ENCODE measurements around the gene USP14. TPM values are rescaled to one million over a fixed set of nuclear protein-coding genes. Genes with fewer than 3 reads are reported as not detected.

USP14 gene
- total and polyA plus RNA-seq, 2 of the 8 experiments (the other 6 are each of a cell fraction or from before 2014, with no cell fraction given): 14.8 to 91.1 TPM

DNA sequence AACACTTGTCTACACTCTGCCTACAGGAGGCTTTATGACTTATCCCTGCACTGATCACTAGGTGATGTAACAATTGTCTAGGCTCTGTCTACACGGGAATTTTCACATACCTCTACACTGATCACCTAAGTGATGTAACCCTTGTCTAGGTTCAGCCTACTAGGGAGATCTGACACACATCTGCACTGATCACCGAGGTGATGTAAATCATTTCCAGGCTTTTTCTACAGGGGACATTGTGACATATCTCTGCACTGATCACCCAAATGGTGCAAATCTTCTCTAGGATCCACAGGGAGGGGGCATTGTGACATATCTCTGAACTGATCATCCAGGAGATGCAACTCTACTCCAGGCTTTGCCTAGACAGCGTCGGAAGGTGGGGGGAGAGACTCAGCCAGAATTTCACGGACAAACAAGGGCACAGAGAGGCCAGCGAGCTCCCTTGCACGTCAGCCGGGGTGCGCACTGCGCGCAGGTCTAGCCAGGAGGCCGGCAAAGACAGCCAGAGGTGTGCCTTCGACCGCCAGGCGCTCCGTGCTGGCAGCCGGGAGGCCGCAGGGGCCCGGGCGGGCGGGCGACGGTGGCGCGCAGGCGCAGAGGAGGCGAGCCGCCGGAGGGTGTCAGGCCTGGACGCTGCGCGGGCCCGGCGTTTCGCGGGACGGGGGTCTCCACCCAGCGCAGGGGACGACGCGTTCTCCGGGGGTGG is 46.9 kb upstream of the USP14 start:
- Histone ChIP-seq H3K9ac (replicated peaks in 1 of 4; ENCODE audit: extremely low read depth in 1 of 4, low read depth in 3 of 4, low read length in 3 of 4) (peak overlapping the region in 1 of 4 experiments; percentile 6; a peak in 1 of 7 replicates), H3K23ac (ENCODE audit: insufficient read length) (no peak overlapping the region), H3K4me3 (ENCODE audit: extremely low read depth in 1 of 4, insufficient read depth in 2 of 4, low read depth in 3 of 4, low read length in 4 of 4) (peak overlapping the region; percentile 17 to 58 (median 35); a peak in 6 of 8 replicates), H3K27me3 (replicated peaks in 1 of 4; ENCODE audit: control insufficient read depth in 3 of 4, extremely low read depth in 1 of 4, insufficient read depth in 3 of 4, low read length in 3 of 4) (no peaks in the 10 kb centered on the region), H3K36me3 (ENCODE audit: control insufficient read depth in 2 of 4, insufficient read depth in 4 of 4, low read length in 3 of 4) (peaks cover 0 to 3% (median 0%) of the 10 kb centered on the region in 4 experiments; a peak in 1 of 8 replicates), H4K20me1 (replicated peaks in 1 of 2; ENCODE audit: control insufficient read depth in 1 of 2, insufficient read depth in 2 of 2, low read length in 2 of 2) (no peaks in the 10 kb centered on the region), H3K79me1 (ENCODE audit: low read depth, low read length) (no peaks in the 10 kb centered on the region), H2BK5ac (ENCODE audit: low read depth, low read length) (no peak overlapping the region), H4K5ac (ENCODE audit: insufficient read length, low read depth, low read length) (no peak overlapping the region), H3K56ac (replicated peaks; ENCODE audit: insufficient read length, low read depth, low read length) (no peak overlapping the region), H2AFZ (ENCODE audit: low read length) (no peak overlapping the region), H3K18ac (ENCODE audit: extremely low read depth, low read length) (no peak overlapping the region), H3K4me1 (replicated peaks in 1 of 4; ENCODE audit: control insufficient read depth in 3 of 4, insufficient read depth in 4 of 4, low read length in 3 of 4) (peaks cover 0 to 4% (median 0%) of the 10 kb centered on the region in 4 experiments; a peak in 1 of 7 replicates), H2BK120ac (replicated peaks; ENCODE audit: low read depth, low read length) (no peak overlapping the region), H2BK20ac (ENCODE audit: low read length) (no peak overlapping the region), H3K23me2 (ENCODE audit: low read depth, low read length) (no peaks in the 10 kb centered on the region), H4K91ac (replicated peaks; ENCODE audit: insufficient read length, low read length) (no peak overlapping the region), H3K9me3 (ENCODE audit: insufficient read depth in 2 of 2, low read depth in 1 of 2, low read length in 1 of 2) (peaks cover 24 to 30% of the 10 kb centered on the region in 2 experiments), H2AK5ac (ENCODE audit: low read depth, low read length) (no peak overlapping the region), H3K4me2 (ENCODE audit: insufficient read depth in 1 of 2, low read depth in 2 of 2, low read length in 2 of 2) (peak overlapping the region; percentile 56 to 82), H2BK15ac (ENCODE audit: low read length) (no peak overlapping the region), H2BK12ac (ENCODE audit: low read depth, low read length) (no peak overlapping the region), H3K79me2 (ENCODE audit: control insufficient read depth in 1 of 2, insufficient read depth in 2 of 2, low read length in 2 of 2) (no peaks in the 10 kb centered on the region), H3K14ac (ENCODE audit: insufficient read length) (no peak overlapping the region), H3K4ac (replicated peaks; ENCODE audit: insufficient read length, low read depth, low read length) (no peak overlapping the region), H4K8ac (ENCODE audit: extremely low read depth, insufficient read depth, low read length) (peak overlapping the region; percentile 57), H3K27ac (ENCODE audit: low read depth, low read length) (no peak overlapping the region)
- WGBS, 2 experiments (ENCODE audit: extremely low coverage in 1 of 2, insufficient coverage in 1 of 2, insufficient read length in 1 of 2, insufficient replicate concordance in 2 of 2, low coverage in 1 of 2, low lambda C conversion rate in 2 of 2, missing lambda C conversion rate in 1 of 2): 52% methylated on average over 37 of the region's 42 CpGs; no CpG with 5 or more reads in 1 of the 2 experiments
- FAIRE-seq (no peak), DNase-seq (ENCODE audit: low read depth in 1 of 2, low spot score in 2 of 2) (peak; percentile 19 to 85)
- TF ChIP-seq SRF (IDR thresholded peaks at IDR 0.05; ENCODE audit: low read depth, low read length) (no peak), JUND (IDR thresholded peaks at IDR 0.05; ENCODE audit: low read length) (no peak), NRF1 (IDR thresholded peaks at IDR 0.05; ENCODE audit: low read depth, low read length) (peak; percentile 34; the same call in 1 of the 2 replicates), BACH1 (IDR thresholded peaks at IDR 0.05; ENCODE audit: low read length) (no peak), SAP30 (IDR thresholded peaks at IDR 0.05; ENCODE audit: insufficient read depth, insufficient replicate concordance, low read length) (no peak), CBX8 (IDR thresholded peaks at IDR 0.05; ENCODE audit: borderline replicate concordance, low read depth, low read length) (no peak), SIN3A (conservative IDR thresholded peaks at IDR 0.05 in 1 of 2, IDR thresholded peaks at IDR 0.05 in 1 of 2; ENCODE audit: low read depth in 1 of 2, low read length in 2 of 2) (no peak), MAFK (IDR thresholded peaks at IDR 0.05; ENCODE audit: low read depth, low read length) (no peak)
- TF ChIP-seq, protein P1, sequence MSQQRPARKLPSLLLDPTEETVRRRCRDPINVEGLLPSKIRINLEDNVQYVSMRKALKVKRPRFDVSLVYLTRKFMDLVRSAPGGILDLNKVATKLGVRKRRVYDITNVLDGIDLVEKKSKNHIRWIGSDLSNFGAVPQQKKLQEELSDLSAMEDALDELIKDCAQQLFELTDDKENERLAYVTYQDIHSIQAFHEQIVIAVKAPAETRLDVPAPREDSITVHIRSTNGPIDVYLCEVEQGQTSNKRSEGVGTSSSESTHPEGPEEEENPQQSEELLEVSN (IDR thresholded peaks at IDR 0.05): peak; percentile 74
- TF ChIP-seq, protein P2, sequence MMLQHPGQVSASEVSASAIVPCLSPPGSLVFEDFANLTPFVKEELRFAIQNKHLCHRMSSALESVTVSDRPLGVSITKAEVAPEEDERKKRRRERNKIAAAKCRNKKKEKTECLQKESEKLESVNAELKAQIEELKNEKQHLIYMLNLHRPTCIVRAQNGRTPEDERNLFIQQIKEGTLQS (IDR thresholded peaks at IDR 0.05; ENCODE audit: insufficient read depth, low read depth, low read length): no peak
- TF ChIP-seq, protein P3, sequence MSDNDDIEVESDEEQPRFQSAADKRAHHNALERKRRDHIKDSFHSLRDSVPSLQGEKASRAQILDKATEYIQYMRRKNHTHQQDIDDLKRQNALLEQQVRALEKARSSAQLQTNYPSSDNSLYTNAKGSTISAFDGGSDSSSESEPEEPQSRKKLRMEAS (IDR thresholded peaks at IDR 0.05): peak; percentile 76
- ChIA-PET CTCF (ENCODE audit: partially characterized antibody) (no interaction called here), POLR2A (ENCODE audit: partially characterized antibody) (no interaction called here)
